B cell (primary cell): Measurements from ENCODE around the gene WBP11.

ENCODE experiments used
- CTCF ChIP-seq: fragments of 200-600 bp; IDR thresholded peaks from one replicate; pipeline ENCODE4 v1.8.0; 2022; ENCODE audit warnings: antibody characterized with exemption, mild to moderate bottlenecking
- EZH2 ChIP-seq: IDR thresholded peaks from 2 replicates; pipeline ENCODE4 v1.6.1; 2012; ENCODE audit warnings: borderline replicate concordance, low read depth, mild to moderate bottlenecking, moderate library complexity, low read length; ENCODE audit not compliant: insufficient read depth, poor library complexity, severe bottlenecking

- TF ChIP-seq CTCF (no peak), EZH2 (no peak)
Observed at GRCh38 chr12:14841761-14842160, 38.5 kb upstream of the WBP11 start.
